Measurements from ENCODE around the gene CCL20.

GRCh38 chr2:227828477-227828912, 14.9 kb downstream of the CCL20 start:
- TF ChIP-seq CTCF (IDR thresholded peaks at IDR 0.05), result no peak
- no peak for TF ChIP-seq POLR2A (IDR thresholded peaks at IDR 0.05)
- no peak for TF ChIP-seq POLR2AphosphoS5 (IDR thresholded peaks at IDR 0.05)
